ENCODE results near the gene EDC4. TPM values are rescaled to one million over a fixed set of nuclear protein-coding genes. Genes with fewer than 3 reads are reported as not detected.

The EDC4 gene
- total RNA-seq, 2 donors from 2014 or later: 21.2 to 39.5 TPM

GRCh38 chr16:67856927-67857546, 15.8 kb upstream of the EDC4 start:
- peaks cover 0 to 69% of the 10 kb centered on the region in 2 donors for H3K4me1 ChIP-seq
- H3K27ac ChIP-seq: peak overlapping the region; percentile 86 to 95
- H3K27me3 ChIP-seq: no peaks in the 10 kb centered on the region
- H3K9me3 ChIP-seq: no peaks in the 10 kb centered on the region
- no peaks in the 10 kb centered on the region for H3K36me3 ChIP-seq
- no peak overlapping the region for H3K4me3 ChIP-seq
- no peak for DNase-seq (ENCODE audit: low spot score)
- no peak for TF ChIP-seq CTCF (IDR thresholded peaks at IDR 0.05)

DNA sequence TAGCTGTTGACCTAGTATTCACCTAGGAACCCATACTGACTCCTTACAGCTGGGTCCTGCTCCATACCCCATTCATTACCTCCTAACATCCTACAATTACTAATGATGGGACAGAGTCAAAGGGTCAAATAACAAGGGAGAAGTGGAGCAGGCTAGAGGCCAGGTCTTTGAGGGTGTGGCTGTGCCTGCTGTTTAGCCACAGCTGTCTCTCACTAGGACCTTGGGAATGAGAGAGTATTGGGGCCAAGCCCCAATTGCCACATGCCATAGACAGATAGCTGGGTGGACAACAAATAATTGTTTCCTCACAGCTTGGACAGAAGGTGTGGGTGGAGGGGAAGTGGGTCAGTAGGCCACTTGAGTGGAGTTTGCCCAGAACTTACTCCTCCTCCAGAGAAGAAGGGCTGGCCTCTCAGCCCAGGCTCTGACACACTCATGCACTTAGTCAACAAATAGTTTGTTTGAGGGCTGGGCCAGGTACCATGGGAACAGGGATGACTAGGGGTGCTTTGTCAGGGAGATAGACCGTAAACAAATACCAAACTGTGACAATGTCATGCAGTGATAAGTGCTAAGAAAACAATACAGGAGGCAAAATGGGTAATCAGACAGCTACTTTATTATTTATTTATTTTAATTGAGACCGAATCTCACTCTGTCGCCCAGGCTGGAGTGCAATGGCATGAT, 15.2 kb upstream of the EDC4 start:
- DNase-seq (ENCODE audit: low spot score): peak; percentile 97
- H3K4me3 ChIP-seq: no peak overlapping the region
- H3K9me3 ChIP-seq: no peaks in the 10 kb centered on the region
- H3K4me1 ChIP-seq: peaks cover 0 to 76% of the 10 kb centered on the region in 2 donors
- H3K27ac ChIP-seq: peak overlapping the region; percentile 86 to 95
- no peak for TF ChIP-seq CTCF (IDR thresholded peaks at IDR 0.05)
- no peaks in the 10 kb centered on the region for H3K27me3 ChIP-seq
- no peaks in the 10 kb centered on the region for H3K36me3 ChIP-seq

- no peak for DNase-seq (ENCODE audit: low spot score)
- H3K4me1 ChIP-seq: peaks cover 0 to 82% of the 10 kb centered on the region in 2 donors
- no peaks in the 10 kb centered on the region for H3K36me3 ChIP-seq
- H3K4me3 ChIP-seq: no peak overlapping the region
- H3K27me3 ChIP-seq: no peaks in the 10 kb centered on the region
- peak overlapping the region; percentile 86 to 95 for H3K27ac ChIP-seq
- no peak for TF ChIP-seq CTCF (IDR thresholded peaks at IDR 0.05)
- H3K9me3 ChIP-seq: no peaks in the 10 kb centered on the region
Measured at GRCh38 chr16:67858500-67858899, 14.4 kb upstream of the EDC4 start.

DNA sequence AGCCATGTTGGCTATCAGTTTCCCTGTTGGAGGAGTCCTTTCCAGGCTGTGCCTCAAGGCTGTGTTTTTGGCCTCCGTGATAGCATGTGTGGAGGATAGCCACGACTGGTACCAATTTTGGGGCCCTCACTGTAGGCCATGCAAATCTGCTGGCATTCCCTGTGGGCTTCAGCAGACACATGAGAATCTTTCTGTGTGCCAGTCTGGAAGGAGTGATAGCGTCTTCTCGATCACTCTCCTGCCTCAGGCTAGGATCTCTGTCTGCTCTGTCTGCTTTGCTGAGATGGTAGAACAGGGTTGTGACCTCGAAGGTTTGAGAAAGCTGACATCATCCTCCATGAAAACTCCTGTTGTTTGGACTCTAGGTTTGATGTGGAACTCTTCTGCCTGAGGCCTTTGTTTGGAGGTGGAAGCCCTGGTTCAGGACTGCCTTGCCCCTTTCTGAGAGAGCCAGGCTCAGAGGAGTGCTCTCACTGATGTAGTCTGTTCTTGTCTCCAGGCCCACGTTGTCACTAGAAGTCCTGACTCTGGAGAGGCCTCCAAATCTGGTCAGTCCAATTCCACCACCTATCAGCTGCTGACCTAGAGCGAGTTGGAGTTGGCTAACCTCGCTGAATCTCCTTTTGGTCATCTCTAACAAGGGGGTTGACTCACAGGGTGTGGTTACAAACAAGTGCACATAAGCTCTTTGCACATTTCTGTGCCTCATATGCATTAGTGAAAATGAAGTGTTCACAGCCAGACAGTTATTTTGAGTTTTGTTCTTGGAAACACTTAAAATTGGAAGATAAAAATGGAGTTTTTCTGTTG, 12.1 kb upstream of the EDC4 start:
- Histone ChIP-seq H3K27me3 (no peaks in the 10 kb centered on the region), H3K9me3 (no peaks in the 10 kb centered on the region), H3K36me3 (peaks cover 9% of the 10 kb centered on the region), H3K4me1 (peaks cover 0 to 83% of the 10 kb centered on the region in 2 donors), H3K27ac (peak overlapping the region; percentile 88 to 95), H3K4me3 (no peak overlapping the region)
- DNase-seq (ENCODE audit: low spot score): peak; percentile 72
- no peak for TF ChIP-seq CTCF (IDR thresholded peaks at IDR 0.05)

DNA sequence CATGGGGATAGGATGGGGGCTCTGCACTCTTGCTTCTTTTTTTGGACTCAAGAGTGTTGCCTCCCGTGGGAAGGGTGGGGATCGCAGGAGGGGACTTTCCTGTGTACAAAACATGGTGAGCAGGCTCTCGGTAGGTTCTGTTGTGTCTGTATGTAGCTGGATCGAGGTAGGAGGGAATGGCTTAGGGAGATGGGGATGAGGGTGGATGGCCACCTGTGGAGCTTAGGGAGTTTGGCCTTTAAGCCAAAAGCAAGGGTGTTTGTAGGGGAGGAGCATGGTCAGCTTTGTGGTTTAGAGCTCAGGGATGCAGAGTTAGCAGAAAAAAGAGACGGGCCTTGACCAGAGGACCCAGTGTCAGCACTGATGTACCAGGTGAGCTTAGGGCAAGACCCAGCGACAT, 11.0 kb upstream of the EDC4 start:
- Histone ChIP-seq H3K9me3 (no peaks in the 10 kb centered on the region), H3K4me1 (peaks cover 0 to 72% of the 10 kb centered on the region in 2 donors), H3K4me3 (no peak overlapping the region), H3K27me3 (no peaks in the 10 kb centered on the region), H3K36me3 (peaks cover 19% of the 10 kb centered on the region), H3K27ac (peak overlapping the region; percentile 88 to 95)
- no peak for TF ChIP-seq CTCF (IDR thresholded peaks at IDR 0.05)
- DNase-seq (ENCODE audit: low spot score): no peak

All from right atrium auricular region (tissue), 2 donors.